A673 (cell line): ENCODE measurements around the gene PNN. TPM values are rescaled to one million over a fixed set of nuclear protein-coding genes. Genes with fewer than 3 reads are reported as not detected.
"Not testable (repeated sequence)": the region's sequence is repeated elsewhere in the genome, so short reads cannot be mapped to it uniquely, and the experiment has no call there.

Experiments used
- BruUV-seq: library from RNA; stranded (reverse); fragments of 400-500 nt; replicated peaks from 2 replicates; lab custom pipeline; 2021; lab: Mats Ljungman, UMichigan
- CTCF ChIA-PET: fragments of 300-600 bp; sonication (Branson Sonifier 250); formaldehyde crosslinking; loops from one replicate; lab custom pipeline; 2022; ENCODE audit warnings: antibody characterized with exemption; lab: Charles Lee
- POLR2A ChIA-PET: fragments of 300-600 bp; sonication (Branson Sonifier 250); formaldehyde crosslinking; loops from one replicate; lab custom pipeline; 2022; ENCODE audit warnings: antibody characterized with exemption; ENCODE audit not compliant: low non-redundant PET; lab: Charles Lee
- DNase-seq: peaks from one replicate; pipeline ENCODE4 v3.0.0-alpha.2; 2015; ENCODE audit warnings: low spot score
- H3K27ac ChIP-seq: fragments of 200-600 bp; sonication (generic); 2 replicates; pipeline ENCODE4 v1.5.1; 2016; ENCODE audit warnings: mixed run types, low read depth, mild to moderate bottlenecking, mixed read lengths, antibody characterized with exemption, low read length; ENCODE audit not compliant: poor library complexity, severe bottlenecking
- H3K27me3 ChIP-seq: fragments of 200-600 bp; sonication (generic); replicated peaks from 2 replicates; pipeline ENCODE4 v1.6.1; 2017; ENCODE audit warnings: mixed run types, low read depth, mild to moderate bottlenecking, mixed read lengths, antibody characterized with exemption, low read length; ENCODE audit not compliant: insufficient read depth, poor library complexity
- H3K36me3 ChIP-seq: fragments of 200-600 bp; sonication (generic); 2 replicates; pipeline ENCODE4 v1.6.1; 2016; ENCODE audit warnings: mixed run types, mild to moderate bottlenecking, mixed read lengths, antibody characterized with exemption, low read length; ENCODE audit not compliant: insufficient read depth, poor library complexity, severe bottlenecking
- H3K4me1 ChIP-seq: fragments of 200-600 bp; sonication (generic); 2 replicates; pipeline ENCODE4 v1.6.1; 2017; ENCODE audit warnings: mixed run types, mild to moderate bottlenecking, mixed read lengths, antibody characterized with exemption, low read length; ENCODE audit not compliant: insufficient read depth, poor library complexity, severe bottlenecking
- H3K4me3 ChIP-seq: fragments of 200-600 bp; sonication (generic); 2 replicates; pipeline ENCODE4 v1.5.1; 2016; ENCODE audit warnings: low read depth, mixed run types, mild to moderate bottlenecking, mixed read lengths, low read length; ENCODE audit not compliant: poor library complexity, severe bottlenecking
- H3K9me3 ChIP-seq: fragments of 200-600 bp; sonication (generic); 2 replicates; pipeline ENCODE4 v1.6.1; 2016; ENCODE audit warnings: mixed run types, low read depth, mild to moderate bottlenecking, mixed read lengths, antibody characterized with exemption, low read length; ENCODE audit not compliant: poor library complexity, severe bottlenecking
- CTCF ChIP-seq: fragments of 300-800, 200-600 bp; sonication (generic); conservative IDR thresholded peaks from 2 replicates; pipeline ENCODE4 v1.5.1; 2017; ENCODE audit warnings: low read depth, mild to moderate bottlenecking, antibody characterized with exemption, low read length, moderate library complexity, mixed read lengths
- EZH2 ChIP-seq: fragments of 200-600 bp; sonication (generic); IDR thresholded peaks from 2 replicates; pipeline ENCODE4 v1.6.1; 2017; ENCODE audit warnings: borderline replicate concordance, low read depth, mild to moderate bottlenecking, mixed read lengths, antibody characterized with exemption, low read length; ENCODE audit not compliant: poor library complexity, severe bottlenecking
- intact Hi-C: fragments of 100-400 bp; cut with micrococcal nuclease; formaldehyde crosslinking; loops from one replicate; pipeline ENCODE4 v1.10.0; 2022; ENCODE audit not compliant: unreplicated experiment
- total RNA-seq: library from RNA; stranded (reverse); gene quantifications from 2 replicates; pipeline ENCODE4 v1.2.3, GENCODE V29; 2021

PNN gene
- total RNA-seq, 1 experiment from 2014 or later, result 146 TPM

- H3K4me3 ChIP-seq, result no peak overlapping the region
- H3K36me3 ChIP-seq, result peaks cover 4% of the 10 kb centered on the region
- no peaks in the 10 kb centered on the region for H3K27me3 ChIP-seq
- CTCF ChIA-PET, result no interaction called here
- no peaks in the 10 kb centered on the region for H3K9me3 ChIP-seq
- POLR2A ChIA-PET, result no interaction called here
- intact Hi-C loops, result no loop called here
- H3K27ac ChIP-seq, result no peak overlapping the region
- H3K4me1 ChIP-seq, result peaks cover 5% of the 10 kb centered on the region
- DNase-seq, result no peak
- BruUV-seq, result no TSS peak
- TF ChIP-seq CTCF (no peak), EZH2 (no peak)
Observed at GRCh38 chr14:39160494-39160893, 14.6 kb upstream of the PNN start.

- BruUV-seq, H3K27me3 ChIP-seq, H3K36me3 ChIP-seq, DNase-seq, H3K9me3 ChIP-seq, POLR2A ChIA-PET, H3K27ac ChIP-seq, intact Hi-C loops: not testable (repeated sequence)
- peaks cover 24% of the 10 kb centered on the region for H3K4me1 ChIP-seq
- H3K4me3 ChIP-seq, result peak overlapping the region; percentile 14
- CTCF ChIA-PET, result interaction anchor here (0.5 kb wide), 1 partner anchor 57 kb away, joined by 5 read pairs; no protein-coding TSS in a partner anchor
Observed at GRCh38 chr14:39167797-39168320, 7.2 kb upstream of the PNN start.

- ChIA-PET CTCF (no interaction called here), POLR2A (no interaction called here)
- peak overlapping the region; percentile 81 for H3K4me3 ChIP-seq
- peak overlapping the region; percentile 91 for H3K27ac ChIP-seq
- intact Hi-C loops, result no loop called here
- DNase-seq, result no peak
- no peaks in the 10 kb centered on the region for H3K9me3 ChIP-seq
- BruUV-seq, result no TSS peak
- H3K36me3 ChIP-seq, result no peaks in the 10 kb centered on the region
- TF ChIP-seq EZH2 (no peak), CTCF (no peak)
- no peaks in the 10 kb centered on the region for H3K27me3 ChIP-seq
- peaks cover 22% of the 10 kb centered on the region for H3K4me1 ChIP-seq
Observed at GRCh38 chr14:39168591-39168990, 6.5 kb upstream of the PNN start.

- Histone ChIP-seq H3K4me1 (peaks cover 18% of the 10 kb centered on the region), H3K9me3 (no peaks in the 10 kb centered on the region), H3K4me3 (peak overlapping the region; percentile 81), H3K27ac (peak overlapping the region; percentile 91), H3K36me3 (no peaks in the 10 kb centered on the region), H3K27me3 (no peaks in the 10 kb centered on the region)
- no TSS peak for BruUV-seq
- POLR2A ChIA-PET, result no interaction called here
- CTCF ChIA-PET, result no interaction called here
- TF ChIP-seq EZH2, result no peak
- intact Hi-C loops, result no loop called here
- DNase-seq, result no peak
Observed at GRCh38 chr14:39169541-39169900, 5.5 kb upstream of the PNN start.
